H1 (cell line): ENCODE data around the gene KLHL30. TPM values are rescaled to one million over a fixed set of nuclear protein-coding genes. Genes with fewer than 3 reads are reported as not detected.

ENCODE experiments used
- EGR1 ChIP-seq: IDR thresholded peaks from 2 replicates; pipeline ENCODE4 v1.6.1; 2011; ENCODE audit warnings: low read depth, low read length, borderline replicate concordance
- GABPA ChIP-seq: IDR thresholded peaks from 2 replicates; pipeline ENCODE4 v1.6.1; 2011; ENCODE audit warnings: mild to moderate bottlenecking, low read length, moderate library complexity, borderline replicate concordance; ENCODE audit not compliant: insufficient read depth
- polyA plus RNA-seq, 7 experiments: library from polyadenylated mRNA; depleted of rRNA in 3 of 7; stranded (reverse) in 5 of 7; unstranded in 2 of 7; fragments of >200 nt in 5 of 7; fragments of 200-250 nt in 2 of 7; gene quantifications; 1 replicate in 5 of 7; 2 replicates in 1 of 7; 4 replicates in 1 of 7; pipeline versions ENCODE4 v1.2.1 to v1.2.3, GENCODE V29; 2011 to 2013; ENCODE audit warnings: missing spikeins in 2 of 7, mixed read lengths in 2 of 7
- total RNA-seq: library from RNA; stranded (reverse); fragmentation: NEBNext Ultra II Directional; extraction: Animal tissue kit (Norgen Biotek cat#: 25700); gene quantifications from 2 replicates; pipeline ENCODE4 v1.2.1, GENCODE V29; 2021
- TF ChIP-seq, protein P1 (sequence below): fragments of 300-600 bp; sonication (generic); IDR thresholded peaks from 2 replicates; pipeline ENCODE4 v1.7.1; 2012; ENCODE audit warnings: low read length, moderate library complexity, mild to moderate bottlenecking, inconsistent platforms; ENCODE audit not compliant: insufficient replicate concordance
- TF ChIP-seq, protein P2 (sequence below): IDR thresholded peaks from 2 replicates; pipeline ENCODE4 v1.6.1; 2011; ENCODE audit warnings: low read length, improper control_type of control experiment
- TF ChIP-seq, protein P3 (sequence below), 3 experiments: IDR thresholded peaks; 1 replicate in 2 of 3; 2 replicates in 1 of 3; pipeline versions ENCODE4 v1.5.1 to v1.6.1; 2011; ENCODE audit warnings: low read length in 3 of 3, mild to moderate bottlenecking in 3 of 3, inconsistent platforms in 2 of 3, low read depth in 1 of 3, moderate library complexity in 1 of 3; ENCODE audit not compliant: insufficient read depth in 1 of 3; ENCODE audit errors: control extremely low read depth in 1 of 3
- TF ChIP-seq, protein P4 (sequence below): IDR thresholded peaks from 2 replicates; pipeline ENCODE4 v1.6.1; 2012; ENCODE audit warnings: inconsistent platforms

The KLHL30 gene
- total and polyA plus RNA-seq, 2 of the 8 experiments (the other 6 are each of a cell fraction or from before 2014, with no cell fraction given) = not detected

DNA sequence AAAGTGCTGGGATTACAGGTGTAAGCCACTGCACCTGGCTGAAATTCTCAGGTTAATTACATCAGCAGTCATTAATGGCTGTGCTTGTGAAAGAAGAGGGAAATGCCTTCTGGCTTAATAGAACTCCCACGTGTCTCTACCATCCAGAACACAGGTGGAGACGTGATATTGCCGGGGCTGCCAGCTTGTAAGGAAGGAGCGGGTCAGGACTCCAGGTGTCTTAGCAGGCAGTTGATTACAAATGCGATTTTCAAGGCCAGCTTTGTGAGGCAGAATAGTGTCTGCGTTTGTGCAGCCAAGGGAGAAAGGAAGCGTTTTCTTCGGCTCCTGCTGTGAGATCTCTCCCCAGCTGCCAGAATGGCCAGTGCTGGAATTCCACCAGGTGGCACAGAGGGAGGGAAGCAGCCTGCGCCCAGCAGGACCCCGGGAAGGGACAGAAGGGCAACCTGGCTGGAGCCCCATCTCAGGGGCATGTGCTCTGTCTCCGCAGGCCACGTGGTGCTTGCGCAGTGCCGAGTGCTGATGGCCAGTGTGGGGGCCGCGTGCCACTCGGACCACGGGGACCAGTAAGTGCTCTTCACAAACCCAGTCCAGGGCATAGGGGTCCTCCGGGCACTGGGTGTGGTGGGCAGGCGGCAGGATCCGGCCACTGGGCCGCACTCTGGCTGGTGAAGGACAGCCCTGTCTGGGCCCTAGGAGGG lies 42.0 kb upstream of the KLHL30 start (continued):
- TF ChIP-seq, protein P1, sequence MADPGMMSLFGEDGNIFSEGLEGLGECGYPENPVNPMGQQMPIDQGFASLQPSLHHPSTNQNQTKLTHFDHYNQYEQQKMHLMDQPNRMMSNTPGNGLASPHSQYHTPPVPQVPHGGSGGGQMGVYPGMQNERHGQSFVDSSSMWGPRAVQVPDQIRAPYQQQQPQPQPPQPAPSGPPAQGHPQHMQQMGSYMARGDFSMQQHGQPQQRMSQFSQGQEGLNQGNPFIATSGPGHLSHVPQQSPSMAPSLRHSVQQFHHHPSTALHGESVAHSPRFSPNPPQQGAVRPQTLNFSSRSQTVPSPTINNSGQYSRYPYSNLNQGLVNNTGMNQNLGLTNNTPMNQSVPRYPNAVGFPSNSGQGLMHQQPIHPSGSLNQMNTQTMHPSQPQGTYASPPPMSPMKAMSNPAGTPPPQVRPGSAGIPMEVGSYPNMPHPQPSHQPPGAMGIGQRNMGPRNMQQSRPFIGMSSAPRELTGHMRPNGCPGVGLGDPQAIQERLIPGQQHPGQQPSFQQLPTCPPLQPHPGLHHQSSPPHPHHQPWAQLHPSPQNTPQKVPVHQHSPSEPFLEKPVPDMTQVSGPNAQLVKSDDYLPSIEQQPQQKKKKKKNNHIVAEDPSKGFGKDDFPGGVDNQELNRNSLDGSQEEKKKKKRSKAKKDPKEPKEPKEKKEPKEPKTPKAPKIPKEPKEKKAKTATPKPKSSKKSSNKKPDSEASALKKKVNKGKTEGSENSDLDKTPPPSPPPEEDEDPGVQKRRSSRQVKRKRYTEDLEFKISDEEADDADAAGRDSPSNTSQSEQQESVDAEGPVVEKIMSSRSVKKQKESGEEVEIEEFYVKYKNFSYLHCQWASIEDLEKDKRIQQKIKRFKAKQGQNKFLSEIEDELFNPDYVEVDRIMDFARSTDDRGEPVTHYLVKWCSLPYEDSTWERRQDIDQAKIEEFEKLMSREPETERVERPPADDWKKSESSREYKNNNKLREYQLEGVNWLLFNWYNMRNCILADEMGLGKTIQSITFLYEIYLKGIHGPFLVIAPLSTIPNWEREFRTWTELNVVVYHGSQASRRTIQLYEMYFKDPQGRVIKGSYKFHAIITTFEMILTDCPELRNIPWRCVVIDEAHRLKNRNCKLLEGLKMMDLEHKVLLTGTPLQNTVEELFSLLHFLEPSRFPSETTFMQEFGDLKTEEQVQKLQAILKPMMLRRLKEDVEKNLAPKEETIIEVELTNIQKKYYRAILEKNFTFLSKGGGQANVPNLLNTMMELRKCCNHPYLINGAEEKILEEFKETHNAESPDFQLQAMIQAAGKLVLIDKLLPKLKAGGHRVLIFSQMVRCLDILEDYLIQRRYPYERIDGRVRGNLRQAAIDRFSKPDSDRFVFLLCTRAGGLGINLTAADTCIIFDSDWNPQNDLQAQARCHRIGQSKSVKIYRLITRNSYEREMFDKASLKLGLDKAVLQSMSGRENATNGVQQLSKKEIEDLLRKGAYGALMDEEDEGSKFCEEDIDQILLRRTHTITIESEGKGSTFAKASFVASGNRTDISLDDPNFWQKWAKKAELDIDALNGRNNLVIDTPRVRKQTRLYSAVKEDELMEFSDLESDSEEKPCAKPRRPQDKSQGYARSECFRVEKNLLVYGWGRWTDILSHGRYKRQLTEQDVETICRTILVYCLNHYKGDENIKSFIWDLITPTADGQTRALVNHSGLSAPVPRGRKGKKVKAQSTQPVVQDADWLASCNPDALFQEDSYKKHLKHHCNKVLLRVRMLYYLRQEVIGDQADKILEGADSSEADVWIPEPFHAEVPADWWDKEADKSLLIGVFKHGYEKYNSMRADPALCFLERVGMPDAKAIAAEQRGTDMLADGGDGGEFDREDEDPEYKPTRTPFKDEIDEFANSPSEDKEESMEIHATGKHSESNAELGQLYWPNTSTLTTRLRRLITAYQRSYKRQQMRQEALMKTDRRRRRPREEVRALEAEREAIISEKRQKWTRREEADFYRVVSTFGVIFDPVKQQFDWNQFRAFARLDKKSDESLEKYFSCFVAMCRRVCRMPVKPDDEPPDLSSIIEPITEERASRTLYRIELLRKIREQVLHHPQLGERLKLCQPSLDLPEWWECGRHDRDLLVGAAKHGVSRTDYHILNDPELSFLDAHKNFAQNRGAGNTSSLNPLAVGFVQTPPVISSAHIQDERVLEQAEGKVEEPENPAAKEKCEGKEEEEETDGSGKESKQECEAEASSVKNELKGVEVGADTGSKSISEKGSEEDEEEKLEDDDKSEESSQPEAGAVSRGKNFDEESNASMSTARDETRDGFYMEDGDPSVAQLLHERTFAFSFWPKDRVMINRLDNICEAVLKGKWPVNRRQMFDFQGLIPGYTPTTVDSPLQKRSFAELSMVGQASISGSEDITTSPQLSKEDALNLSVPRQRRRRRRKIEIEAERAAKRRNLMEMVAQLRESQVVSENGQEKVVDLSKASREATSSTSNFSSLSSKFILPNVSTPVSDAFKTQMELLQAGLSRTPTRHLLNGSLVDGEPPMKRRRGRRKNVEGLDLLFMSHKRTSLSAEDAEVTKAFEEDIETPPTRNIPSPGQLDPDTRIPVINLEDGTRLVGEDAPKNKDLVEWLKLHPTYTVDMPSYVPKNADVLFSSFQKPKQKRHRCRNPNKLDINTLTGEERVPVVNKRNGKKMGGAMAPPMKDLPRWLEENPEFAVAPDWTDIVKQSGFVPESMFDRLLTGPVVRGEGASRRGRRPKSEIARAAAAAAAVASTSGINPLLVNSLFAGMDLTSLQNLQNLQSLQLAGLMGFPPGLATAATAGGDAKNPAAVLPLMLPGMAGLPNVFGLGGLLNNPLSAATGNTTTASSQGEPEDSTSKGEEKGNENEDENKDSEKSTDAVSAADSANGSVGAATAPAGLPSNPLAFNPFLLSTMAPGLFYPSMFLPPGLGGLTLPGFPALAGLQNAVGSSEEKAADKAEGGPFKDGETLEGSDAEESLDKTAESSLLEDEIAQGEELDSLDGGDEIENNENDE = no peak
- TF ChIP-seq GABPA = no peak
- TF ChIP-seq, protein P2, sequence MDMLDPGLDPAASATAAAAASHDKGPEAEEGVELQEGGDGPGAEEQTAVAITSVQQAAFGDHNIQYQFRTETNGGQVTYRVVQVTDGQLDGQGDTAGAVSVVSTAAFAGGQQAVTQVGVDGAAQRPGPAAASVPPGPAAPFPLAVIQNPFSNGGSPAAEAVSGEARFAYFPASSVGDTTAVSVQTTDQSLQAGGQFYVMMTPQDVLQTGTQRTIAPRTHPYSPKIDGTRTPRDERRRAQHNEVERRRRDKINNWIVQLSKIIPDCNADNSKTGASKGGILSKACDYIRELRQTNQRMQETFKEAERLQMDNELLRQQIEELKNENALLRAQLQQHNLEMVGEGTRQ = peak; percentile 30; the same call in 1 of the 2 replicates
- TF ChIP-seq, protein P3, sequence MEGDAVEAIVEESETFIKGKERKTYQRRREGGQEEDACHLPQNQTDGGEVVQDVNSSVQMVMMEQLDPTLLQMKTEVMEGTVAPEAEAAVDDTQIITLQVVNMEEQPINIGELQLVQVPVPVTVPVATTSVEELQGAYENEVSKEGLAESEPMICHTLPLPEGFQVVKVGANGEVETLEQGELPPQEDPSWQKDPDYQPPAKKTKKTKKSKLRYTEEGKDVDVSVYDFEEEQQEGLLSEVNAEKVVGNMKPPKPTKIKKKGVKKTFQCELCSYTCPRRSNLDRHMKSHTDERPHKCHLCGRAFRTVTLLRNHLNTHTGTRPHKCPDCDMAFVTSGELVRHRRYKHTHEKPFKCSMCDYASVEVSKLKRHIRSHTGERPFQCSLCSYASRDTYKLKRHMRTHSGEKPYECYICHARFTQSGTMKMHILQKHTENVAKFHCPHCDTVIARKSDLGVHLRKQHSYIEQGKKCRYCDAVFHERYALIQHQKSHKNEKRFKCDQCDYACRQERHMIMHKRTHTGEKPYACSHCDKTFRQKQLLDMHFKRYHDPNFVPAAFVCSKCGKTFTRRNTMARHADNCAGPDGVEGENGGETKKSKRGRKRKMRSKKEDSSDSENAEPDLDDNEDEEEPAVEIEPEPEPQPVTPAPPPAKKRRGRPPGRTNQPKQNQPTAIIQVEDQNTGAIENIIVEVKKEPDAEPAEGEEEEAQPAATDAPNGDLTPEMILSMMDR (IDR thresholded peaks at IDR 0.05; ENCODE audit: control extremely low read depth in 1 of 3, insufficient read depth in 1 of 3, low read depth in 1 of 3, low read length in 3 of 3) = no peak
- no peak for TF ChIP-seq EGR1
- TF ChIP-seq, protein P4, sequence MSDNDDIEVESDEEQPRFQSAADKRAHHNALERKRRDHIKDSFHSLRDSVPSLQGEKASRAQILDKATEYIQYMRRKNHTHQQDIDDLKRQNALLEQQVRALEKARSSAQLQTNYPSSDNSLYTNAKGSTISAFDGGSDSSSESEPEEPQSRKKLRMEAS = peak; percentile 94
